SK-N-SH (cell line): ENCODE measurements around the gene TOLLIP. TPM values are rescaled to one million over a fixed set of nuclear protein-coding genes. Genes with fewer than 3 reads are reported as not detected.

Experiments used
- CTCF ChIA-PET: fragments of 300-600, 350-600 bp; formaldehyde crosslinking; extraction: SDS; loops from one replicate; lab custom pipeline; 2021; lab: Yijun Ruan, JAX
- POLR2A ChIA-PET: fragments of 350-600 bp; sonication (Branson Sonifier 250); formaldehyde crosslinking; extraction: SDS; loops from one replicate; lab custom pipeline; 2020; ENCODE audit warnings: antibody characterized with exemption, inconsistent platforms; lab: Yijun Ruan, JAX
- DNase-seq: peaks from one replicate; pipeline ENCODE4 v3.0.0; 2012
- H2AFZ ChIP-seq: fragments of 200-600 bp; sonication (generic); 2 replicates; pipeline ENCODE4 v1.8.1; 2016; ENCODE audit warnings: antibody characterized with exemption, mild to moderate bottlenecking, low read depth
- H3F3A ChIP-seq: fragments of 200-600 bp; sonication (generic); replicated peaks from 2 replicates; pipeline ENCODE3; 2016; ENCODE audit warnings: antibody characterized with exemption, mild to moderate bottlenecking; ENCODE audit not compliant: insufficient read depth
- H3K27ac ChIP-seq, 2 experiments: fragments of 200-500 bp in 1 of 2; fragments of 200-600 bp in 1 of 2; sonication (Bioruptor generic) in 1 of 2; sonication (generic), shearing (Covaris generic) in 1 of 2; 2 replicates each; pipeline versions ENCODE4 v1.5.1 to v1.6.1; 2014 to 2016; ENCODE audit warnings: low read depth in 2 of 2, inconsistent platforms in 1 of 2, low read length in 1 of 2, mild to moderate bottlenecking in 1 of 2, mixed read lengths in 1 of 2
- H3K27me3 ChIP-seq: fragments of 200-600 bp; sonication (generic), shearing (Covaris generic); 2 replicates; pipeline ENCODE4 v1.6.1; 2016; ENCODE audit warnings: mixed run types; ENCODE audit not compliant: insufficient read depth
- H3K36me3 ChIP-seq, 2 experiments: fragments of 200-500 bp in 1 of 2; fragments of 200-600 bp in 1 of 2; sonication (Bioruptor generic) in 1 of 2; sonication (generic) in 1 of 2; replicated peaks in 1 of 2; 2 replicates each; pipeline versions ENCODE3 to v1.5.1; 2014 to 2016; ENCODE audit warnings: low read length in 1 of 2, mild to moderate bottlenecking in 1 of 2; ENCODE audit not compliant: insufficient read depth in 2 of 2, control insufficient read depth in 1 of 2
- H3K4me1 ChIP-seq, 2 experiments: fragments of 200-500 bp in 1 of 2; fragments of 200-600 bp in 1 of 2; sonication (Bioruptor generic) in 1 of 2; sonication (generic), shearing (Covaris generic) in 1 of 2; 2 replicates each; pipeline versions ENCODE4 v1.5.1 to v1.6.1; 2014 to 2016; ENCODE audit warnings: low read depth in 1 of 2, low read length in 1 of 2, mixed run types in 1 of 2; ENCODE audit not compliant: insufficient read depth in 2 of 2, control insufficient read depth in 1 of 2
- H3K4me2 ChIP-seq: fragments of 200-600 bp; sonication (generic), shearing (Covaris generic); 2 replicates; pipeline ENCODE4 v1.6.1; 2017; ENCODE audit warnings: mixed run types
- H3K4me3 ChIP-seq, 2 experiments: fragments of 200-500 bp in 1 of 2; fragments of 200-600 bp in 1 of 2; sonication (Bioruptor generic) in 1 of 2; sonication (generic), shearing (Covaris generic) in 1 of 2; 2 replicates each; pipeline versions ENCODE4 v1.5.1 to v1.8.1; 2014 to 2016; ENCODE audit warnings: low read depth in 2 of 2, inconsistent platforms in 1 of 2, low read length in 1 of 2, mild to moderate bottlenecking in 1 of 2, mixed read lengths in 1 of 2, moderate library complexity in 1 of 2
- H3K79me2 ChIP-seq: fragments of 200-600 bp; sonication (generic); 2 replicates; pipeline ENCODE4 v1.8.1; 2017; ENCODE audit warnings: mild to moderate bottlenecking; ENCODE audit not compliant: insufficient read depth
- H3K9ac ChIP-seq: fragments of 200-600 bp; sonication (generic); 2 replicates; pipeline ENCODE4 v1.6.1; 2017; ENCODE audit warnings: mixed run types
- H3K9me2 ChIP-seq: fragments of 200-600 bp; sonication (generic); 2 replicates; pipeline ENCODE4 v1.6.1; 2017; ENCODE audit warnings: mixed run types
- H3K9me3 ChIP-seq: fragments of 200-600 bp; sonication (generic); 2 replicates; pipeline ENCODE4 v1.6.1; 2017; ENCODE audit warnings: mixed run types, mild to moderate bottlenecking, moderate library complexity
- H4K20me1 ChIP-seq: fragments of 200-600 bp; sonication (generic); 2 replicates; pipeline ENCODE4 v1.6.1; 2017; ENCODE audit warnings: mild to moderate bottlenecking, mixed run types; ENCODE audit not compliant: insufficient read depth
- CTCF ChIP-seq: fragments of 200-600 bp; sonication (generic); IDR thresholded peaks from 2 replicates; pipeline ENCODE4 v1.6.1; 2017; ENCODE audit warnings: antibody characterized with exemption, mild to moderate bottlenecking, moderate library complexity
- ELF1 ChIP-seq: IDR thresholded peaks from 2 replicates; pipeline ENCODE4 v1.4.0; 2012
- EP300 ChIP-seq, 2 experiments: IDR thresholded peaks; 2 replicates each; pipeline versions ENCODE4 v1.4.0 to v1.6.1; 2012; ENCODE audit warnings: borderline replicate concordance in 1 of 2, low read depth in 1 of 2, low read length in 1 of 2
- EZH2phosphoT487 ChIP-seq: fragments of 200-600 bp; sonication (generic); IDR thresholded peaks from 2 replicates; pipeline ENCODE4 v1.6.1; 2017; ENCODE audit warnings: low read depth, mixed run types, mild to moderate bottlenecking, antibody characterized with exemption, moderate library complexity, borderline replicate concordance
- FOXM1 ChIP-seq: IDR thresholded peaks from 2 replicates; pipeline ENCODE4 v1.4.0; 2012; ENCODE audit warnings: low read depth, mild to moderate bottlenecking
- GABPA ChIP-seq: IDR thresholded peaks from 2 replicates; pipeline ENCODE4 v1.4.0; 2012; ENCODE audit warnings: low read depth, mild to moderate bottlenecking
- JUND ChIP-seq: IDR thresholded peaks from 2 replicates; pipeline ENCODE4 v1.4.0; 2012
- MEF2A ChIP-seq: IDR thresholded peaks from 2 replicates; pipeline ENCODE4 v1.4.0; 2012; ENCODE audit warnings: low read depth, borderline replicate concordance
- MXI1 ChIP-seq: IDR thresholded peaks from 2 replicates; pipeline ENCODE4 v1.6.1; 2012; ENCODE audit warnings: mild to moderate bottlenecking, low read depth, low read length, improper control_type of control experiment
- RAD21 ChIP-seq: IDR thresholded peaks from 2 replicates; pipeline ENCODE4 v1.6.1; 2012; ENCODE audit warnings: mild to moderate bottlenecking, low read length
- RCOR1 ChIP-seq: fragments of 150-350 bp; IDR thresholded peaks from 2 replicates; pipeline ENCODE4 v1.6.1; 2017; ENCODE audit warnings: antibody characterized with exemption, low read length
- RFX5 ChIP-seq: IDR thresholded peaks from 2 replicates; pipeline ENCODE4 v1.6.1; 2012; ENCODE audit warnings: mild to moderate bottlenecking, improper control_type of control experiment, low read length
- RXRA ChIP-seq: IDR thresholded peaks from 2 replicates; pipeline ENCODE4 v1.4.0; 2012; ENCODE audit warnings: low read depth, mild to moderate bottlenecking, borderline replicate concordance
- SIN3A ChIP-seq: IDR thresholded peaks from 2 replicates; pipeline ENCODE4 v1.6.1; 2012; ENCODE audit warnings: low read depth, mild to moderate bottlenecking, low read length, moderate library complexity, borderline replicate concordance
- SMC3 ChIP-seq: IDR thresholded peaks from 2 replicates; pipeline ENCODE4 v1.6.1; 2012; ENCODE audit warnings: low read depth, low read length, improper control_type of control experiment
- TAF1 ChIP-seq: IDR thresholded peaks from 2 replicates; pipeline ENCODE4 v1.6.1; 2012; ENCODE audit warnings: low read depth, mild to moderate bottlenecking, low read length, moderate library complexity, borderline replicate concordance
- YY1 ChIP-seq: IDR thresholded peaks from 2 replicates; pipeline ENCODE4 v1.4.0; 2012; ENCODE audit warnings: low read depth, mild to moderate bottlenecking
- WGBS: methylation state at CpG from one replicate; pipeline ENCODE4 v1.1.6; 2017; ENCODE audit warnings: low lambda C conversion rate; 5-methylcytosine and 5-hydroxymethylcytosine counted together
- polyA plus RNA-seq, 3 experiments: library from polyadenylated mRNA; depleted of rRNA; stranded (reverse); fragments of >200 nt; gene quantifications; 2 replicates each; pipeline ENCODE4 v1.2.3, GENCODE V29; 2012
- TF ChIP-seq, protein P1 (sequence below): IDR thresholded peaks from 2 replicates; pipeline ENCODE4; 2012

The TOLLIP gene
- polyA plus RNA-seq, 1 of the 3 experiments (the other 2 are of a cell fraction), result 55.4 TPM

DNA sequence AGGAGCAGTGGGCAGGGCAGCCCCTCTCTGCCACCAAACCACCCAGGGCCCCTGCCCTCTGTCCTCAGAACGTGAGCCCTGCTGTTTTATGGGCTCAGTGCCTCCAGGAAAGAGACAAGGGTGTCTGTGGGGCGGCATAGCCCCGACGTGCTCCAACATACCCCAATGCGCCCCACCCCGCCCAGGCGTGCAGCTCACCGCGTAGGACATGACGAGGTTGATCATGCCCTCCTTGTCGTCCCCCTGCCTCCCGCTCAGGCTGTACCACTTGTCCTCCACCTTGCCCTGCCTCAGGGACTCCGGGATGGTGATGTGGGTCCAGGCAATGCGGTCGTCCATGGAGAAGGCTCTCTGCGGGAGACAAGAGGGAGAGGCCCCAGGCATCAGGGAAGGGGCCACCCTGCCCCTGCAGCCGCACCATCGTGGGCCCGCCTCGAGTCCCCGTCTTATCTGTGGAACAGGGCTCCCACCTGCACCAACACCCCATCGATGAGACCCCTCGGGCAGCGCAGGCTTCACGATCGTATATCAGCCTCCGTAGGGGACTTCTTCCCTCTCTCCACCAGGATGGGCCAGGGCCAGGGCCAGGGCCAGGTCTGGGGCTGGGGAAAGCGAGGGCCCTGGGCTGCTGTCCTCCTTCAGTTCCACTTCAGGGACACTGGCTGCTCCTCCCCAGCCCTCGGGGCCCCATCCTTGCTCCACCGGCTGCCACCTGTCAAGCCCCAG, 20.8 kb downstream of the TOLLIP start (continued):
- no peak for TF ChIP-seq ELF1
- TF ChIP-seq YY1, result no peak
- TF ChIP-seq EP300 (IDR thresholded peaks at IDR 0.05; ENCODE audit: borderline replicate concordance in 1 of 2, low read depth in 1 of 2, low read length in 1 of 2), result no peak

GRCh38 chr11:1287928-1288327, 21.5 kb downstream of the TOLLIP start:
- no peaks in the 10 kb centered on the region for H3K4me1 ChIP-seq
- H2AFZ ChIP-seq, result no peak overlapping the region
- WGBS, result 100% methylated on average over 3 of the region's 9 CpGs
- no peak overlapping the region for H3K27ac ChIP-seq
- DNase-seq, result no peak
- CTCF ChIA-PET, result no interaction called here
- H3K27me3 ChIP-seq, result no peaks in the 10 kb centered on the region
- H4K20me1 ChIP-seq, result no peaks in the 10 kb centered on the region
- no peaks in the 10 kb centered on the region for H3K79me2 ChIP-seq
- no peak overlapping the region for H3K4me2 ChIP-seq
- H3K9me2 ChIP-seq, result no peaks in the 10 kb centered on the region
- no peaks in the 10 kb centered on the region for H3F3A ChIP-seq
- TF ChIP-seq EZH2phosphoT487, result no peak
- no peak for TF ChIP-seq ELF1
- TF ChIP-seq GABPA, result no peak
- no peak for TF ChIP-seq FOXM1
- TF ChIP-seq CTCF, result no peak
- no peak for TF ChIP-seq SMC3
- TF ChIP-seq RFX5, result no peak
- no peak for TF ChIP-seq EP300 (IDR thresholded peaks at IDR 0.05; ENCODE audit: borderline replicate concordance in 1 of 2, low read depth in 1 of 2, low read length in 1 of 2)
- TF ChIP-seq JUND, result no peak
- TF ChIP-seq RXRA, result no peak
- TF ChIP-seq RAD21, result no peak
- no peak for TF ChIP-seq TAF1
- TF ChIP-seq, protein P1, sequence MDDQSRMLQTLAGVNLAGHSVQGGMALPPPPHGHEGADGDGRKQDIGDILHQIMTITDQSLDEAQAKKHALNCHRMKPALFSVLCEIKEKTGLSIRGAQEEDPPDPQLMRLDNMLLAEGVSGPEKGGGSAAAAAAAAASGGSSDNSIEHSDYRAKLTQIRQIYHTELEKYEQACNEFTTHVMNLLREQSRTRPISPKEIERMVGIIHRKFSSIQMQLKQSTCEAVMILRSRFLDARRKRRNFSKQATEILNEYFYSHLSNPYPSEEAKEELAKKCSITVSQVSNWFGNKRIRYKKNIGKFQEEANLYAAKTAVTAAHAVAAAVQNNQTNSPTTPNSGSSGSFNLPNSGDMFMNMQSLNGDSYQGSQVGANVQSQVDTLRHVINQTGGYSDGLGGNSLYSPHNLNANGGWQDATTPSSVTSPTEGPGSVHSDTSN, result no peak
- TF ChIP-seq RCOR1, result no peak
- no peak for TF ChIP-seq MEF2A
- TF ChIP-seq MXI1, result no peak
- no peak for TF ChIP-seq SIN3A
- TF ChIP-seq, all 33 proteins: peak for 0
- Histone ChIP-seq H3K4me3 (no peak overlapping the region), H3K9ac (no peak overlapping the region), H3K36me3 (peaks cover 4 to 65% of the 10 kb centered on the region in 2 experiments), H3K9me3 (no peaks in the 10 kb centered on the region)
- POLR2A ChIA-PET, result no interaction called here
